Fibroblast of skin of left quadriceps (primary cell): ENCODE measurements around the gene EBLN1.
A peak's percentile ranks its signal among the peaks of the same experiment; 100 is the strongest.

Experiments used
- DNase-seq, 2 experiments: peaks; one replicate each; pipeline ENCODE4 v3.0.0-alpha.2; 2013; ENCODE audit warnings: low read depth in 2 of 2

The EBLN1 gene

GRCh38 chr10:22217842-22218241, at the start of gene EBLN1:
EBLN1 (minus strand) TSS chr10:22218015; CDS start chr10:22209983, 8,032 bp downstream.
- DNase-seq, result no peak

DNA sequence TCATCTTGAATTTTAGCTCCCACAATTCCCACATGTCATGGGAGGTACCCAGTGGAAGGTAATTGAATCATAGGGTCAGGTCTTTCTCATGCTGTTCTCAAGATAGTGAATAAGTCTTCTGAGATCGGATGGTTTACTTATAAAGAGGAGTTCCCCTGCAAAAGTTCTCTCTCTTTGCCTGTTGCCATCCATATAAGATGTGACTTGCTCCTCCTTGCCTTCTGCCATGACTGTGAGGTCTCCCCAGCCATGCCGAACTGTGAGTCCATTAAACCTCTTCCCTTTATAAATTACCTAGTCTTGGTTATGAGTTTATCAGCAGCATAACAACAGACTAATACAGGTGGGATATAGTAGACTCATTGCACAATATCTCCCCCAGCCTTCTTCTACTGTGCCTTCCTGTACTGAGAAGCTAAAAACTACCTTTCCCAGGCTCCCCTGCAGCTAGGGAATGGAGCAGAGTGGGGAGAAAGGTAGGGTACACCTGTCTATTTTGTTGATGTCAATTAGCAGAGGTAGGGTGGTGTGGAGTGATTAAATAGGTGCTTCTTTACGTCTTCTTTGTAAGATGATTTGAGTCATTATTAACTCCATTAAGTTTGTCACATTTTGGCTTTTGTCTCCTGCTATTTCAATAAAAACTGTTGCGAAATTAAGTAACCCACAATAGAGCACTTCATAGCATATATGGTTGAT, 48.2 kb upstream of the EBLN1 start:
- no peak for DNase-seq

DNA sequence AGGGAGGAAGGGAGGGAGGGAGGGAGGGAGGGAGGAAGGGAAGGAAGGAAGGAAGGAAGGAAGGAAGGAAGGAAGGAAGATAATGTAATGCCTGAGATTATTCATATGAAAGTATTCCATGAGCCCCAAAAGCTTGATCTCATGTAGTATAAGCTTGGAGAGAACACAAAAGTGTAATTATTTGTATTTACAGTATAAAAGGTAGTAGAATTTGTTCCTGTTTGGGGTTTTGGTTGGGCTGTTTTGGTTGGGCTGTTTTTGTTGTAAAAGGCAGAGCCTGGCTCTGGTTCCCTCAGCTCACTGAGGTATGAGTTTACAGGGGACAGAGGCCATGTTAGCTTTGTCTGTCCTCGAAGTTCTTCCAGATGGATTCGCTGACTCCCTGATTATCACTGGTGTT, 45.3 kb upstream of the EBLN1 start:
- DNase-seq, result no peak

DNA sequence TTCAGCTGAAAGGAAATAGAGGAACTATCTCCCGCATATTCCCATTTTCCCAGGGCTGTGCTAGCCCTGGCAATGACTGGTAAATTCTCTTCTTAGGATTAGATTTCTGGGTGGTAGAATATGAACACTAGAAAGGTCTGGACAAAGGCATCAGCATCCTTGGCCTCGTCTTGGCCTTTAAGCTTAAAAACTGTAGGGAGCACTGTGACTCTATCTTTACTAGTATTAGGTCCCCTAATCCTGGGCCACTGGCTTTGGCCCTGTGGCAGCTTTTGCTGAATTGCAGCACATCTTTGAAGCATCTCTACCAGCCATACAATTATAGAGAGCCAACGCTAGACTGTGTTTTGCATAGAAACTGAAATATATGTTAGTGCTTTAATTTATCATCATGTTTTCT, 41.5 kb upstream of the EBLN1 start:
- DNase-seq, result no peak

GRCh38 chr10:22258471-22258870, 40.7 kb upstream of the EBLN1 start:
- DNase-seq, result no peak

DNA sequence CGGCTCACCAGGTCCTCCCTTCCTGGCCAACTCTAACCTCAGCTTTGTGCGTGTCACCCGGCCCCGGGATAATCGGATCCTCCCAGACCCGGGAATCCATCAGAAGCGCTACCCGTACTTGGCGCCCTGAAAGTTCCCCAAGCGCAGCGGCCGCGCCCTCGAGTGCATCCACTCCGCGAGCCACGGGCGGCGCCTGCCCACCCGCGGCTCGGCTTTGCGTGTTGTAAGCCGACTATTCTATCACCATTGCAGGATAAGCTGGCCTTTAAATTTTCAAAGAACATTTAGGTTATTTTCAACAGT, 35.7 kb upstream of the EBLN1 start:
- no peak for DNase-seq

DNA sequence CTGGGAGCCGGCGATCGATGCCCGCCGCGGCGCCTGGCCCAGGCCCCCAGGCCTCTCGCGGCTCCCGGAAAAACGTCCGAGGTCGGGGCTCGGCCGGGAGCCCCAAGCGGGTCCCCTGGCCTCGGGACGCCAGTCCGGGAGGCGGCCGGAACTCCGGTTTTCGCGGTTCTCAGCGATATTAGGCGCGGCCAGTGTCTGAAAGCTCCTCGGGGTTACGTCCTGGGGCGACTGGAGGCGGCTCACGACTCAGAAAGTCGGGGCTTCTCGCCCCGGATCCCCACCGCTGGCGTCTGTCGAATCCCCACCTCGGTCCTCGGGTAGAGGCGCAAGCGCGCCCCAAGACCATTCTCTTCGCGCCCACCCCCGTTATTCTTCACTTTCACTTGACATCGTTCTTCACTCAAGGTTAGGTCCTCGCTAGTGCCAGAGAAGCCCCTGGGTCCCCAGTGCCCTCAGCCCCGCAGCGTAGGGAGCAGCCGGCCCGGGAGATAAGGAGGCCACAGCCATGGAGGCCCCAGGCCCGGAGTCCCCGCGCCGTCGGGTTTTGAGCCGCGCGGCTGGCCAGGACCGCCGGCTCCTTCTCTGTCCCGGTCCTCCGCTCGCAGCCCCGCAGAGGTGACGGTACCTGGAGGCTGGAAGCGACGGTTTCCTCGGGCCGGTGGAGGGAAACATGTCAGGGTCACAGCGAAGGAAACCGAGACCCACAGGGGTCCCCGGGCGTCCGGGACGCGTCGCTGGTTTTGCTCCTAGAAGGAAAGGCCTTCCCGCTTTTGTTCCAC, 35.2 kb upstream of the EBLN1 start:
- DNase-seq, result no peak

DNA sequence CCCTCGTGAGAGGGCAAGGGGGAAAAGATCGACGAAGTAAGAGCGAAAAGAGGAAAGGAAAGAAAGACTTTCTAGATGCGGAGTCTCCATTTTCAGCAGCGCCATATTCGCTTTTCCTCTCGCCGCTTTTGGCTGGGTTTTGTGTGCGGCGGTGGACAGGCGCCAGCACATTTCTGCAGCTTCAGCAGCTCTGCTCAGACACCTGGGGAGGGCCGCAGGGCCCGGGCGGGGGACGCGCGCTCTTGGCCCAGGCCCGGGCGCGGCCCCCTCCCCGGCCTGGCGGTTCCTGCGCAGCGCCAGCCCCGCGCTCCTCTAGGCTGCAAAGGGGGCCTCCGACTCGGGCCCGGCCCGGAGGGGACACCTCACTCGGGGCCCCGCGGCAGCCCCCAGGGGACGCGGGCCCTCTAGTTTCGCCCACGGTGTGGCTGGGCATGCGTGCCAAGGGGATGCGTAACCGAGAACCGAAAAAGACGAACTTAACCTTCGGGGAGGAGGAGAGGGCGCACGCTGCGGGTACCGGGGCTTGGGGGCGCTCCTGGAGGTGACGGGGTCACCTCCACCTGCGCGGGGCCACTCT, 34.5 kb upstream of the EBLN1 start:
- no peak for DNase-seq

DNA sequence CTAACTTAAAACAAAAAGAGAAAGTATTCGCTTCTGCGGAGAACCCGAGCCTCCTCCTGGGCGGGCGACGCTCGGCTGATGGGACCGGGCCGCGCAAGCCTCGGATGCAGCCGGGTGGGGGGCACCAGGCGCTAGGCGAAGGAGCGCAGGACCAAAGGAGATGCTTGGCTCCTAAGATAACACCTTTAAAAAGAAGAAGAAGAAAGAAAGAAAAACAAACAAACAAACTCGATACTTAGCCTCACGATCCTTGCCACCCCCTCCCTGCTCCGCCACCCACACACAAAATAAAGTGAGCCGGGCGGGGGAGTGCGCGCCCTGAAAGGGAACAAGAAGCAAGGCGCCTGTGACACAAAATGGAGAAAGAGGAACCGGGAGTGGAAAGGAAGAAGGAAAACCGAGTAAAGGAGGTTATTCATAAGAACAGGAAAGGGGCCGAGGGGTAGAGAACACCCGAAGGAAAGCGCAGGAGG, 34.0 kb upstream of the EBLN1 start:
- DNase-seq, result no peak

DNA sequence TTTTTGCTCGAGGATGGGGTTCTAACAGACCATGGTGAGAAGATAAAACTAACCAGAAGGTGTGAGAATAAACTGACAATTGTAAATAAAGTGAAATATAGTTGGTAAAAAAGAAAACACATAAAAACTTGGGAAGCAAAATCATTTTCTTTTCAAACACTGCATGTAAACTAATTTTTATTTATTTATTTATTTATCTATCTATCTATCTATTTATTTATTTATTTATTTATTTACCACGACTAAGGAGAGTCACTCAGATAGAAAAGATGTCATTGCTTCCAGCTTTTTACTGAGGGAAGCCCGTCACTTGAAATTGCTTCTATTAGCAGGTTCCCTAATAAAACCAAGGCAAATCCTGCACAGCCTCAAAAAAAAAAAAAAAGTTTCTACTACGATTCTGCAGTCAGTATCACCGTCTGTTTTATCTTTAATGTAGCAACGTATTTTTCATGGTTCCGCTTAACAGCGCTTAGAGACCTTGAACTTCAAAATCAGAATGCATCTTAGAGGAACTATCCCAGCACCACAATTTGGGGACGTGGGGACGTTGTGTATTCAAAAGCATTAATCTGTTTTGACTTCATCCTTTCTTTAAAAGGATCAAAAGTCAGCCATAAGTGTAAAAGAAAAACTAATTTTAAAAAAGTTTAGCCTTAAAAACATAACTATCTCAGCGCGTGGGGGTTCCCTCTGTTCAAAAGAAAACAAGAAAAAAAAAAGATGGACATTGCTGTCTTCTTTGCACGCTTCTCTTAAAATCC, 33.3 kb upstream of the EBLN1 start:
- DNase-seq, result no peak

DNA sequence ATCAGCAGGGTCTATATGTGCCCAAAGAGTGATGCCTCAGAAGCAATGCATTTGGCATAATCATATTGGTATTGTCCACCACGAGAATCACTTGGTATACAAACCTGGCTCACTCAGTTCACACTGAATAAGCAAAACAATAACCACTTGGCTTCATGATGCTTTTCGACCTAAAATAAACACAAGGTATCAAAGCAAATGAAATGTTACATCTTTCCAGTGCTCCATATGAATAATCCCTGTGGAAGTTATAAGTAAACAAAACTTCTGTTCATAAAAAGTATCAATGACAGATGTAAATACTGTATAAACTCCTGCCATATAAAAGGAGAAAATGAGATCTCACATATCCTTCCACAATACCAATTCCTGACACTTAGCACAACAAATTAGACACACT, 29.8 kb upstream of the EBLN1 start:
- DNase-seq, result no peak

DNA sequence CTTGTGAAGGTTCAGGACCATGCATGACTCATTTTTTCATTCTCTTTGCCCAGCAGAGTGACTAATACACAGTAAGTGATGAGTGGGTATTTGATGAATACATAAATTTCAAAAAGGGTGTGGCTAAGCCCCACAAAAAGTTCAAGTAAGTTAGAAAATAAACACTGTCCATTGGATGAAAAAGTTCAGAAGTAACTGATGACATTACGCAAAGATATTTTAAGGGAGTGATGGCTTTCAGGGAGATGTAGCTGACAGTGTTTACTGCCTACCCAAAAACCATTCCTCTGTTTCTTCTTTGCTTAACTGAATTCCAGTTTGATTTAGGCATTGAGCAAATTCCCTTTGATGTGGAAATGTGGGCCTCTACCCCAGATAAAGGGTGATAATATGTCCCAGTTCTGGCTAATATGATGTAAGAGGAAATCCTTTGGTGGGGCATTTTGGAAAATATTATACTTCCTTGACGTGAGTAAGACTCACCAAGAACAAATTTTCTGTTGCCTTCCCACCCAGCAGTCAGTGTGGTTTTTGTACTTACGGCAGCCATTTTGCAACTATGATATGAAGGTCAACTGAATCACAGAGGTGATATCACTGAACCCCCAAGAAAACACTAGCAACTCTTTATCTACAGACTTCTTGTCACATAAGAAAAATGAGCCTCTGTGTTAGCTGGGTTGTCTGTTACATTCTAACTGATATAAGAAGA, 29.0 kb upstream of the EBLN1 start:
- DNase-seq, result no peak

DNA sequence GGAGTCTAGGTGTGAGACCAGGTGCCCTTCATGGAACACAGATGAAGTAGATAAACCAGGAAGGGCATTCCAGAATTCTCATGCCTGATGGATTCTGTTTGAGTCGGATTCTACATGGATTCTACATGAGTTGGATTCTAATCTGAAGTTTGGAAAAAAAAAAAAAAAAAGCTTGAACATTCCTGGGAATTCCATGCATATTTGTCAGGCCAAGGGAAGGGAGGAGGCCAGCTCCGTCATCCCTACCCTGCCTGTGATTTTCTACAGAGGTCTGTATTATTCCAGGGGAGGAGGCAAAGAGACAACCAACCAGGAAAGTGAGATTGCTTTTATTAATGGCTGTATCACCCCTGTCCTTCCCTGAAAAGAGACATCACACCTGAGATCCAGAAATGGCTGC, 27.8 kb upstream of the EBLN1 start:
- DNase-seq, result no peak

- no peak for DNase-seq
Measured at GRCh38 chr10:22244855-22245254, 27.0 kb upstream of the EBLN1 start.

GRCh38 chr10:22244001-22244400, 26.2 kb upstream of the EBLN1 start:
- no peak for DNase-seq

- DNase-seq, result no peak
Measured at GRCh38 chr10:22243321-22243720, 25.5 kb upstream of the EBLN1 start.

GRCh38 chr10:22231260-22231659, 13.4 kb upstream of the EBLN1 start:
- no peak for DNase-seq

DNA sequence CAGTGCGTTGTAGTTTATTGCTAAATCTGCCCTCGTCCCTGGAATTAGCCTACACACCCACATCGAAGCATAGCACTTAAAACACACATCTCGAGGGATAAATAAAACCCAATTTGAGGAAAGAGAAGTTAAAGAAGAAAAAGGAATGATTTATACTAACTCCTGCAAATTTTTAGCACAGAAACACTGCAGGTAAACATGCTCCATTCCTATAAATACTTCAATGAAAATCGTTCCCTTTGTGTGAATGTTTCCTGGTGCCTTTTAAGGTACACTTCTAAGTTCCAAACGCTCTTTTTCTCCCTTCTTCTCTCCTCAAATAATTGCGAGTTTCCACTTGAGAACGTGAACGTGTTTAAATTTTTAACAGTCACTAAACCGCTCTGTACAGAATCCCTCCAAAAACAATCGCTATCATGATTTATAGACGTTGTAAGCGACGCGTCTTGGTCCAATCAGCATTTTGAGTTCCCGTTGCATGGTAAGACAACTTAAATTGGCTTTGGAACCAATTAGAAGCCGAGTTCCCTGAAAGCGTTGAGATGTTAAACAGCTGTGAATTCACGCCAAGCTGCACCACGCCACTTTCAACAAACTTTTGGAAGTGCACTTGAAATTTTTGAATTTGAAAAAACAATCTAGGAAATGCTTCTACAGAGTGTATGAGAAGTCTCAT, 12.5 kb upstream of the EBLN1 start:
- no peak for DNase-seq

DNA sequence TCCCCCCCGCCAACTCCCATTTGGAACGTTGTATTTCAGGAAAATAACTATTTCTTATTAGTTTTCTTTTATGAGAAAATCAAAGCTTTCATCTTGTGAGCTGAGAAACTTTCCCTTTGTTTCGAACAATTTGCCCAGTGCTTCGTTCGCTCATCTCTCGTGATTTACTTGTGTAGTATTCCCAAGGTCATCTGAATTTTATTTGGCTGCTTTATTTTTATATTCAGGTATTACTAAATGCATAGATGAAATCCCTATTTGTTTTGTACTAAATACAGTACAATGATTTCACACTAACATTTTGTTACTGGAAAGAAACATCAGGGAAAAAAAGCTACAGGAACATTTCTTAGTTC, 12.0 kb upstream of the EBLN1 start:
- no peak for DNase-seq

- DNase-seq, result peak; percentile 85 to 86
Measured at GRCh38 chr10:22228943-22229801, 11.4 kb upstream of the EBLN1 start.
